GM12865 (cell line): ENCODE data around the gene TXNRD3.

Source experiments
- DNase-seq: peaks from one replicate; pipeline ENCODE4 v3.0.0; 2010; ENCODE audit warnings: low read depth
- H3K4me3 ChIP-seq: 2 replicates; pipeline ENCODE4 v1.5.1; 2011; ENCODE audit warnings: mild to moderate bottlenecking, low read depth, low read length, control low read depth
- CTCF ChIP-seq: IDR thresholded peaks from 2 replicates; pipeline ENCODE4 v1.5.1; 2011; ENCODE audit warnings: low read length, control low read depth, low read depth, inconsistent platforms; ENCODE audit not compliant: insufficient read depth; ENCODE audit errors: missing control alignments

TXNRD3 gene

GRCh38 chr3:126679831-126680666 is 25.1 kb upstream of the TXNRD3 start:
- no peak for TF ChIP-seq CTCF
- no peak for DNase-seq
- H3K4me3 ChIP-seq, result no peak overlapping the region

DNA sequence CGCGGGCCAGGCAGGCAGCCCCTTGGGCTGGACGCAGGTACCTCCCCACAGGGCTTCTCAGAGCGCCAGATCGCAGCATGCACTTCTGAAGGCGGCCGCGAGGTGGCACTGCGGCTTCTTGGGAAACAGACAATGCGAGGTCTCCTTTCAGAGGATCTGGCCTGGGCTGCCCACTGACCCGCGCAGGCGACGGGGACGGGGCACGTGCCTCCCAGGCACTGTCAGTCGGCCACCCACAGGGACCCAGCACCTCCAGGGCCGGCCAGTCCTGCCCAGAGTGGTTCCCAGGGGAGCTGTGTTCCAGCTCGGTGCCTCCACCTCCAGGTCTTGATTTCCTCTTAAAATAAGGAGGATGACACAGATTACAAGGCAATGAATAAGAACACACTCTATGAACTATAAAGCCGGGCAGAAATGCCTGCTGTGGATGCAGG is 24.4 kb upstream of the TXNRD3 start:
- DNase-seq, result peak; percentile 75
- TF ChIP-seq CTCF, result peak; percentile 94
- no peak overlapping the region for H3K4me3 ChIP-seq

DNA sequence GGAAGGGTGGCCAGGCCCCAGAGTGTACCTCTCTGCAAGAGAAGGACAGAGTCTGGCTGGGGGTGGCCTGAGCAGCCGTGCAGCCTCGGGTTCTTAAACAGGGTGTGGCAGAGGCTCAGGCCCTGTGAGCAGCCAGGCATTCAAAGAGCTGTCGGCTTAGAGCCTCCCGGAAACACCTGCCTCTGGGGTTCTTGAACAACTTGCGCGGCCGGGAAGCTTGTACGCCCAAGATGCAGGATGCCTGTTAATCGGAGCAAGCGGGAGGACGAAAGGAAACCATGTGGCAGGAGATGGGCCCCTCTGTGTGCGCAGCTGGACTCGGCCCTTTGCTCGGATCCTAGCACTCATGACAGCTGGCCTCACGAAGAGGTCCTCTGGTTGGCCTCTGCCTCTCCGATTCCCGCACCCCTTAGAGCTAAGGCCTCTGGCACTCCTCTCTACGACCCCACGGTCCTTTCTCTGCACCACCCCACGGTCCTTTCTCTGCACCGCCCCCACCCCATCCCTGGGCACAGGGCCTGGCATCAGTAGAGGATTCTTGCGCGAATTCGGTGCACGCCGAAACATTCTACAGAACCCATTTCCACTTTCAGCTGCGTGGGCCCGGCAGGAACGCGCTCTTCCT is 23.9 kb upstream of the TXNRD3 start:
- TF ChIP-seq CTCF, result no peak
- no peak overlapping the region for H3K4me3 ChIP-seq
- no peak for DNase-seq

DNA sequence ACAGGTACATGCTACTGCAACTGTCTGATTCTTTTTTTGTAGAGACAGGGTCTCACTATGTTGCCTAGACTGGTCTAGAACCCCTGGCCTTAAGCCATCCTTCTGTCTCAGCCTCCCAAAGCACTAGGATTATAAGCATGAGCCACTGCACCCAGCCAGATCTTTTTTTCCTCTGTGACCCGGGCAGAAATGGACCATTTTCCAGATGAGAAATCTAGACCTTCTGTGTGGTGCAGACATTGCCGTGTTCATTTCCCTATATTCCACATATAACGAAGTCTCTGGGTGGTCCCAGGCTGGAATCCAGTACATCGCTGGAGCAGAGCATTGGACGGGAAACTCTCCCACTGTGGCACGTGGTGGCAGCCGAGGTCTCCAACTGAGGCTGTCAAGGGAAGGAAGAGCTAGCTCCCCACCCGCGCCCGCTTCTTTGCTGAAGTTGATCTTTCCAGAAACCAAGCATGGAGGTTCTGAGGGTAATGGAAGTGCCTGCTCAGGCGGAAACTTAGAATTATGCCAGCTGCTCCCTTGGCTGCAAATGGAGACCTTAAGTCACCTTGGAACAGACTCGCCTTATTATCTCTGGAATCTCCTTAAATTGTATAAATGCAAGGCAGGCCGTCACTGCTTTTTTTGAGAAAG is 23.1 kb upstream of the TXNRD3 start:
- no peak for DNase-seq
- no peak overlapping the region for H3K4me3 ChIP-seq
- TF ChIP-seq CTCF, result no peak

- TF ChIP-seq CTCF, result no peak
- no peak for DNase-seq
- no peak overlapping the region for H3K4me3 ChIP-seq
Observed at GRCh38 chr3:126676919-126677705, 22.2 kb upstream of the TXNRD3 start.

DNA sequence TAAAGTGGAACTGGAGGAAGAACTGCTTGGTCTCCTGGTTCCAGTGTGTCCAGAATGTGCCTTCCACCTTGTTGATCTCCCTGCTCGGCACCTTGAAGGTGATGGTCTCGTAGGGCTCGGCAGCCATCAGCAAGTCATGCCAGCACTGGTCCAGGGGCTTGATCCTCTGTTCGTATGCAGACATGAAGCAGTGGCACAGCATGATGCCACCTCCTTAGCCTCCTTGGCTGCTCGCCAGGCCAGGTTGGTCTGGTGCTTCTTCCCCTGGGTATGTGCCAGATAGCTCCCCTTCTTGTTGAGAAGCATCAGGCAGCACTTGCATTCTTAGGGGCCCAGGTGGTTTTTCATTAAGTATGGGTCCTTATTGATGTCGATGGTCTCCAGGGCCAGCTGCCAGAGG is 17.8 kb upstream of the TXNRD3 start:
- no peak for DNase-seq
- no peak overlapping the region for H3K4me3 ChIP-seq
- no peak for TF ChIP-seq CTCF
